ENCODE results near the gene LGALS13.

DNA sequence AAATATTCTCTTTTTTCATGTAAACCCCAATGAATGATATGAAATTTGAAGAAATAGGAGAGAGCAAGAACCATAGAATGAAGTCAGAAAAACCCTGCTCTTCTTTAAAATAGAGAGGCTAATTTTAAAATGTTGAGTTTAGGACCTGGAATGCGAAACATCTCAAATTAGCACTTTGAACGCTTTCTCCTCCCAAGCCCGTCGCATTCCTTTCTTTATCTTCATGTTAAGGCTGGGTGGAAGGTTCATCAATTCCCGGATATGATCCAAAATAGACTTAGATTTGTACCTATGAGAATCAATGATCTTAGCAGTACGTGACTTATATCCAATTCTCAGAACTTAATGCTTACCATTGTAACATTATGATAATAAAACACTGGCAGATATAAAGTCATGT, 29.3 kb downstream of the LGALS13 start:
- TF ChIP-seq EZH2phosphoT487 (IDR thresholded peaks at IDR 0.05; ENCODE audit: borderline replicate concordance): no peak
- TF ChIP-seq, protein P1, sequence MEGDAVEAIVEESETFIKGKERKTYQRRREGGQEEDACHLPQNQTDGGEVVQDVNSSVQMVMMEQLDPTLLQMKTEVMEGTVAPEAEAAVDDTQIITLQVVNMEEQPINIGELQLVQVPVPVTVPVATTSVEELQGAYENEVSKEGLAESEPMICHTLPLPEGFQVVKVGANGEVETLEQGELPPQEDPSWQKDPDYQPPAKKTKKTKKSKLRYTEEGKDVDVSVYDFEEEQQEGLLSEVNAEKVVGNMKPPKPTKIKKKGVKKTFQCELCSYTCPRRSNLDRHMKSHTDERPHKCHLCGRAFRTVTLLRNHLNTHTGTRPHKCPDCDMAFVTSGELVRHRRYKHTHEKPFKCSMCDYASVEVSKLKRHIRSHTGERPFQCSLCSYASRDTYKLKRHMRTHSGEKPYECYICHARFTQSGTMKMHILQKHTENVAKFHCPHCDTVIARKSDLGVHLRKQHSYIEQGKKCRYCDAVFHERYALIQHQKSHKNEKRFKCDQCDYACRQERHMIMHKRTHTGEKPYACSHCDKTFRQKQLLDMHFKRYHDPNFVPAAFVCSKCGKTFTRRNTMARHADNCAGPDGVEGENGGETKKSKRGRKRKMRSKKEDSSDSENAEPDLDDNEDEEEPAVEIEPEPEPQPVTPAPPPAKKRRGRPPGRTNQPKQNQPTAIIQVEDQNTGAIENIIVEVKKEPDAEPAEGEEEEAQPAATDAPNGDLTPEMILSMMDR (conservative IDR thresholded peaks at IDR 0.05; ENCODE audit: low read length): no peak
